ENCODE measurements around the gene APBB3.
"Not testable (repeated sequence)": the region's sequence is repeated elsewhere in the genome, so short reads cannot be mapped to it uniquely, and the experiment has no call there.

The APBB3 gene

DNA sequence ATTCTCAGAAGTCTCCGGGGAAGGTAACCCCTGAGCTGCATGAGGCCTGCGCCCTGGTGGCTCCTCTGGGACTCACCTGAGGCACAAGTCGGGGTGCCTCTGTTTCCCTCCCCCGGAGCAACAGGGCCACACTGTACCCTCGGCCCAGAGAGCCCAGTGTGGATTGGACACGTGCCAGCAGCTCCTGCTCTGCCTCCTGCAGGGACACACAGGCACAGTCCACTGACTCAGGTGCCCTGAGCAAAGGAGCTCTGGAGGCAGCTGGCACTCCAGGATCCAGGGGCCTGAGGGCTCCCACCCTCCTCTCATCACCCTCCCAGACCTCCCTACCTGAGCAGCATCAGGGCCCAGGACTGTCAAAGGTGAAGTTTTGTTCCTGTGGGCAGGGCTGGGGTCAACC is 29.8 kb upstream of the APBB3 start:
- TF ChIP-seq, protein P1, sequence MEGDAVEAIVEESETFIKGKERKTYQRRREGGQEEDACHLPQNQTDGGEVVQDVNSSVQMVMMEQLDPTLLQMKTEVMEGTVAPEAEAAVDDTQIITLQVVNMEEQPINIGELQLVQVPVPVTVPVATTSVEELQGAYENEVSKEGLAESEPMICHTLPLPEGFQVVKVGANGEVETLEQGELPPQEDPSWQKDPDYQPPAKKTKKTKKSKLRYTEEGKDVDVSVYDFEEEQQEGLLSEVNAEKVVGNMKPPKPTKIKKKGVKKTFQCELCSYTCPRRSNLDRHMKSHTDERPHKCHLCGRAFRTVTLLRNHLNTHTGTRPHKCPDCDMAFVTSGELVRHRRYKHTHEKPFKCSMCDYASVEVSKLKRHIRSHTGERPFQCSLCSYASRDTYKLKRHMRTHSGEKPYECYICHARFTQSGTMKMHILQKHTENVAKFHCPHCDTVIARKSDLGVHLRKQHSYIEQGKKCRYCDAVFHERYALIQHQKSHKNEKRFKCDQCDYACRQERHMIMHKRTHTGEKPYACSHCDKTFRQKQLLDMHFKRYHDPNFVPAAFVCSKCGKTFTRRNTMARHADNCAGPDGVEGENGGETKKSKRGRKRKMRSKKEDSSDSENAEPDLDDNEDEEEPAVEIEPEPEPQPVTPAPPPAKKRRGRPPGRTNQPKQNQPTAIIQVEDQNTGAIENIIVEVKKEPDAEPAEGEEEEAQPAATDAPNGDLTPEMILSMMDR (IDR thresholded peaks at IDR 0.05; ENCODE audit: insufficient read depth, low read depth, low read length, missing control alignments) = no peak
- H3K4me3 ChIP-seq (ENCODE audit: low read depth, low read length) = no peak overlapping the region
- no peak for DNase-seq (ENCODE audit: low read depth)

DNA sequence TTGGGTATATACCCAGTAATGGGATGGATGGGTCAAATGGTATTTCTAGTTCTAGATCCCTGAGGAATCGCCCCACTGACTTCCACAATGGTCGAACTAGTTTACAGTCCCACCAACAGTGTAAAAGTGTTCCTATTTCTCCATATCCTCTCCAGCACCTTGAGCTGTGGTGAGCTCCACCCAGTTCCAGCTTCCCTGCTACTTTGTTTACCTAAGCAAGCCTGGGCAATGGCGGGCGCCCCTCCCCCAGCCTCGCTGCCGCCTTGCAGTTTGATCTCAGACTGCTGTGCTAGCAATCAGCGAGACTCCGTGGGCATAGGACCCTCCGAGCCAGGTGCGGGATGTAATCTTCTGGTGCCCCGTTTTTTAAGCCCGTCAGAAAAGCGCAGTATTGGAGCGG is 28.7 kb upstream of the APBB3 start:
- not testable (repeated sequence) for DNase-seq (ENCODE audit: low read depth); H3K4me3 ChIP-seq (ENCODE audit: low read depth, low read length)

DNA sequence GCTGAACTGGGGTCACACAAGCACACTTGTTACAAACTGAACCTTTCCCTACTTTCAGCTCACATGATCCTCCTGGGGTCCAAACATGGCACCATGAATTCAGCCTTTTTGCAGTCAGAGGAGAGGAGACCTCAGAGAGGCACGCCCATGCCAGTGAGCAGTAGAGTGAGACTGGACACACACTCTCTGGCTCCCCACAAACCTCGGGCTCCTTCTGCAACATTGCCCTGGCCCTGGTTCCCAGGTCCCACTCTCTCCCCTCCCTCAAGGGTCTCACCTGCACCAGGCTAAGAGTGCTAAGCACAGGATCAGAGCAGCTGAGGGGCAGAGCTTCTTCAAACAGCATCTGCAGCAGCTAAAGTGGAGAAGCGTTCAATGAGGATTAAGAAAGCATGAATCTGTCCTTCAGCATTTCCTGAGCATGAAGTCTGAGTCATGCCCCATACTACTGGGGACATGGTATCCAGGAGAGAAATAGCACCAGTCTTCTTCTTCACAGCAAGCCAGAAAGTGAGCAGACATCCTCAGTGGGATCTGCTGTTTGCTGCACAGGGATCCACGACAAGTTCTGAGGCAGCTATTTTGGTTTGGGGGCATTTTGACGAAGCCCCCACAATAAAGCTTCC is 27.5 kb upstream of the APBB3 start:
- no peak overlapping the region for H3K4me3 ChIP-seq (ENCODE audit: low read depth, low read length)
- TF ChIP-seq, protein P1 (IDR thresholded peaks at IDR 0.05; ENCODE audit: insufficient read depth, low read depth, low read length, missing control alignments) = no peak
- DNase-seq (ENCODE audit: low read depth) = no peak

DNA sequence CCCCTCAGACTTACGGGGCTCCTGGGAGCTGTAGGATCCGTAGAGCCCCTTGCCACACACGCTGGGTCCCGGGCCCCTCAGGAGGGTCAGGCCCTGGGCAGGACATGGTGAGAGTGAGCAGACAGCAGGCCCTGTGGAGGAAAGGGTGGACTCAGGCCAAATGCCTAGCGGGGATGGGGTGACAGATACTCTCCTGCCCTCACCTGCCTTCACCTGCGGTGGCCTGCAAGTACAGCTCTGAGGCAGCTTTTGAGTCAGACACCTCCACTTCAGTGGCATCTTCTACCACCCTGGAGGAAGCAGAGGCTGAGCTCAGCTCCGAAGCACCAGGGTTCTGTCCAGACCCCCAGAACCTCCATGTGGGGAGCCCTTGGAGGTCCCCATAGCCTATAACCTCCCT is 26.5 kb upstream of the APBB3 start:
- TF ChIP-seq, protein P1 (IDR thresholded peaks at IDR 0.05; ENCODE audit: insufficient read depth, low read depth, low read length, missing control alignments) = no peak
- DNase-seq (ENCODE audit: low read depth) = no peak

DNA sequence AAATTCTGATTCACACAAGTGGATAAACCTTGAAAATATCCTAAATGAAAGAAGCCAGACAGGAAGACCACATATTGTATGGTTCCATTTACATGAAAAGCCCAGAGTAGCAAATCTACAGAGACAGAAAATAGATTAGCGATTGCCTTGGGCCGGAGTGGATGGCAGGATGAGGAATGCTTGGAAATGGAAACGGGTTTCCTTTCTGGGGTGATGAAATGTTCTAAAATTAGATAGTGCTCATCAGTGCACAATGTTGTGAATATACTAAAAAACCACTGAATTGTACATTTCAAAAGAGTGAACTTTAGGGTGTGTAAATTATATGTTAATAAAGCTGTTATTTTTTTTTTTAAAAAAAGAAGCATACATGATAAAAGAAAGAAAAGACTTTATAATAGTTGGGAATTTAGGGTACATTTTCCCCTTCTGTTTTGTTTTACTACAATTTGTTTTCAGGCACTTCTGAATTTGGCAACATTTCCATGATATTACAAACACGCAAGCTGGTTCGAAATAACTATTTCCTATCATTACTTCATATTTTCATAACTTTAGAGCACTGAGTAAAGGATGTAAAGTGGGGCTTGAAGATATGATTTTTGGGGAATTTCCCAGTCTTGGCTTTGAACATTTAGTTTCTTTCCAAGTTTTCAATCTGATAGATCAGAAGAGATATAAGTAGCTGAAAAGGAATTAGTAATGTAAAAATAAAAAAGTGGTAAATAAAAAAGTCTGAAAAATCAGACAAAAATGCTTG is 24.1 kb upstream of the APBB3 start:
- H3K4me3 ChIP-seq (ENCODE audit: low read depth, low read length) = no peak overlapping the region
- TF ChIP-seq, protein P1 (IDR thresholded peaks at IDR 0.05; ENCODE audit: insufficient read depth, low read depth, low read length, missing control alignments) = no peak
- no peak for DNase-seq (ENCODE audit: low read depth)

More for the DNA sequence above, 26.5 kb upstream of the APBB3 start:
- no peak overlapping the region for H3K4me3 ChIP-seq (ENCODE audit: low read depth, low read length)

DNA sequence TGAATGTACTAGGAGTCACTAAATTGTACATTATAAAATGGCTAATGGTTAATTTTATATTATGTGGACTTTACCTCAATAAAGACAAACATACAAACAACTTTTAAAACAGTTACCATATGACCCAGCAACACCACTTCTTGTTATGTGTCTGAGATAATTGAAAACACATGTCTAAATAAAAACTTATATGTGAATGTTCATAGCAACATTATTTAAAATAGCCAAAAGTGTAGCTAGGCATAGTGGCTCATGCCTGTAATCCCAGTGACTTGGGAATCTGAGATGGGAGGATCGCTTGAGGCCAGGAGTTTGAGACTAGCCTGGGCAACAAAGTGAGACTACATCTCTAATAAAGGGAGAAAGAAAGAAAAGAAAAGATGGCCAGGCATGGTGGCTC is 23.1 kb upstream of the APBB3 start:
- DNase-seq (ENCODE audit: low read depth) = no peak
- TF ChIP-seq, protein P1 (IDR thresholded peaks at IDR 0.05; ENCODE audit: insufficient read depth, low read depth, low read length, missing control alignments) = no peak
- H3K4me3 ChIP-seq (ENCODE audit: low read depth, low read length) = no peak overlapping the region

DNA sequence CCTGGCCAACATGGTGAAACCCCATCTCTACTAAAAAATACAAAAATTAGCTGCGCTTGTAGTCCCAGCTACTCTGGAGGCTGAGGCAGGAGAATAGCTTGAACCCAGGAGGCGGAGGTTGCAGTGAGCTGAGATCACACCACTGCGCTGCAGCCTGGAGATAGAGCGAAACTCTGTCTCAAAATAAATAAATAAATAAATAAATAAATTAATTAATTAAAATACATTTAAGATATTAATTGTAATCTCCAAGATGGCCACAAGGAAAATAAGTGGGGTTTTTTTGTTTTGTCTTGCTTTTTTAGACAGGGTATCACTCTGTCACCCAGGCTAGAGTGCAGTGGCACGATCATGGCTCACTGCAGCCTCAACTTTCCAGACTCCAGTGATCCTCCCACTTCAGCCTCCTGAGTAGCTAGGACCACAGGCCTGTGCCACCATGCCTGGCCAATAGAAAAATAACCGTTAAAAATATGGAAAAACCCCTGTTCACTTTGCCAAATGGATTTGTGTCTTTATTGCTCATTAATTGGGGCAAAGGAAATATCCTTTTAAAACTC is 14.9 kb upstream of the APBB3 start:
- DNase-seq (ENCODE audit: low read depth); H3K4me3 ChIP-seq (ENCODE audit: low read depth, low read length): not testable (repeated sequence)

DNA sequence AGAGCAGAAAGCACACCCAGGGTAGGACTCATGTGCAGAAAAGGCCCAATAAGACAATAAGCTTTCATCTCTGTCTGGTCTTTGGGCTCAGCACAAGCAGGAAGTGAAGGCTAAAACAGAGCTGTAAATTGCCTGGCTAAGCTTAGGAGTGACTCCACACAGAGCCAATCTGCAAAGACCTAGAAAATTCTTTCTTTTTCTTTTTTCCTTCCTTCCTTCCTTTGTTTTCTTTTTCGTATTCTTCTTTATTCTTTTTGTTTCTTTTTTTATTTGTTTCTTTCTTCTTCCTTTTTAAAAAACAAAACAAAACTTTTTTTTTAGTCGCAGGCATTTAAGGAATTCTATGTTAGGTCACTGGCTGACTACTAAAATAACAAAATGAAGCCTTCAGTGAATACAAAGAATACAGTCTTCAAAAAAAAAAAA is 12.4 kb upstream of the APBB3 start:
- no peak for DNase-seq (ENCODE audit: low read depth)
- no peak overlapping the region for H3K4me3 ChIP-seq (ENCODE audit: low read depth, low read length)
- TF ChIP-seq, protein P1 (IDR thresholded peaks at IDR 0.05; ENCODE audit: insufficient read depth, low read depth, low read length, missing control alignments) = no peak

Measured in GM12865 (cell line).